Mononuclear cell (primary cell): ENCODE results near the gene ITIH6. TPM values are rescaled to one million over a fixed set of nuclear protein-coding genes. Genes with fewer than 3 reads are reported as not detected.
"Not testable (repeated sequence)": the region's sequence is repeated elsewhere in the genome, so short reads cannot be mapped to it uniquely, and the experiment has no call there.

Experiments used
- H3K27me3 ChIP-seq: 2 replicates; pipeline ENCODE4 v1.6.0; 2011; ENCODE audit warnings: low read length, control low read depth; ENCODE audit not compliant: insufficient read depth
- H3K4me1 ChIP-seq: 2 replicates; pipeline ENCODE4 v1.5.1; 2011; ENCODE audit warnings: mild to moderate bottlenecking, low read length, control low read depth; ENCODE audit not compliant: insufficient read depth
- H3K4me3 ChIP-seq: 2 replicates; pipeline ENCODE4 v1.5.1; 2011; ENCODE audit warnings: mild to moderate bottlenecking, low read length, moderate library complexity
- H3K9me3 ChIP-seq: 2 replicates; pipeline ENCODE4 v1.5.1; 2011; ENCODE audit warnings: low read depth, mild to moderate bottlenecking, control low read depth, low read length
- total RNA-seq: library from RNA; depleted of rRNA; stranded (reverse); fragments of >200 nt; gene quantifications from one replicate; pipeline ENCODE4 v1.2.3, GENCODE V29; 2012

The ITIH6 gene
- total RNA-seq, result not detected

GRCh38 chrX:54798137-54798536, at the start of gene ITIH6:
Gene ITIH6 (minus strand): TSS chrX:54798255. CDS start chrX:54798210, 45 bp downstream.
- Histone ChIP-seq H3K27me3 (no peaks in the 10 kb centered on the region), H3K4me3 (no peak within 1 kb of the TSS), H3K9me3 (no peaks in the 10 kb centered on the region), H3K4me1 (no peaks in the 10 kb centered on the region)

- not testable (repeated sequence) for H3K4me1 ChIP-seq, H3K9me3 ChIP-seq, H3K27me3 ChIP-seq
These were observed 49.6 kb upstream of the ITIH6 start for GRCh38 chrX:54847700-54848099.

GRCh38 chrX:54843050-54843449, 45.0 kb upstream of the ITIH6 start:
- no peaks in the 10 kb centered on the region for H3K4me1 ChIP-seq
- no peak overlapping the region for H3K4me3 ChIP-seq
- H3K27me3 ChIP-seq, result no peaks in the 10 kb centered on the region
- H3K9me3 ChIP-seq, result no peaks in the 10 kb centered on the region

More at GRCh38 chrX:54847700-54848099, 49.6 kb upstream of the ITIH6 start:
- not testable (repeated sequence) for H3K4me3 ChIP-seq

GRCh38 chrX:54842607-54843006, 44.6 kb upstream of the ITIH6 start:
- Histone ChIP-seq H3K4me3 (no peak overlapping the region), H3K27me3 (no peaks in the 10 kb centered on the region), H3K9me3 (no peaks in the 10 kb centered on the region), H3K4me1 (no peaks in the 10 kb centered on the region)

GRCh38 chrX:54841184-54841874, 43.3 kb upstream of the ITIH6 start:
- H3K9me3 ChIP-seq, H3K4me1 ChIP-seq, H3K4me3 ChIP-seq, H3K27me3 ChIP-seq: not testable (repeated sequence)

GRCh38 chrX:54838583-54838982, 40.5 kb upstream of the ITIH6 start:
- no peak overlapping the region for H3K4me3 ChIP-seq
- no peaks in the 10 kb centered on the region for H3K27me3 ChIP-seq
- H3K9me3 ChIP-seq, result no peaks in the 10 kb centered on the region

GRCh38 chrX:54826598-54826997, 28.5 kb upstream of the ITIH6 start:
- H3K4me1 ChIP-seq, result no peaks in the 10 kb centered on the region

More at GRCh38 chrX:54838583-54838982, 40.5 kb upstream of the ITIH6 start:
- H3K4me1 ChIP-seq, result no peaks in the 10 kb centered on the region

GRCh38 chrX:54825716-54826438, 27.8 kb upstream of the ITIH6 start:
- Histone ChIP-seq H3K9me3 (no peaks in the 10 kb centered on the region), H3K4me1 (no peaks in the 10 kb centered on the region), H3K4me3 (no peak overlapping the region), H3K27me3 (no peaks in the 10 kb centered on the region)

More at GRCh38 chrX:54826598-54826997, 28.5 kb upstream of the ITIH6 start:
- no peak overlapping the region for H3K4me3 ChIP-seq
- no peaks in the 10 kb centered on the region for H3K9me3 ChIP-seq
- no peaks in the 10 kb centered on the region for H3K27me3 ChIP-seq

- no peaks in the 10 kb centered on the region for H3K4me1 ChIP-seq
- H3K27me3 ChIP-seq, result no peaks in the 10 kb centered on the region
- no peak overlapping the region for H3K4me3 ChIP-seq
- H3K9me3 ChIP-seq, result no peaks in the 10 kb centered on the region
These were observed 26.7 kb upstream of the ITIH6 start for GRCh38 chrX:54824722-54825121.

- H3K4me1 ChIP-seq, result peaks cover 2% of the 10 kb centered on the region
- no peak overlapping the region for H3K4me3 ChIP-seq
- no peaks in the 10 kb centered on the region for H3K27me3 ChIP-seq
- no peaks in the 10 kb centered on the region for H3K9me3 ChIP-seq
These were observed 26.1 kb upstream of the ITIH6 start for GRCh38 chrX:54824195-54824594.

- peaks cover 3% of the 10 kb centered on the region for H3K4me1 ChIP-seq
- H3K9me3 ChIP-seq, result no peaks in the 10 kb centered on the region
- no peak overlapping the region for H3K4me3 ChIP-seq
- no peaks in the 10 kb centered on the region for H3K27me3 ChIP-seq
These were observed 23.3 kb upstream of the ITIH6 start for GRCh38 chrX:54821310-54821709.

- H3K27me3 ChIP-seq, result no peaks in the 10 kb centered on the region
- no peak overlapping the region for H3K4me3 ChIP-seq
- H3K4me1 ChIP-seq, result peaks cover 3% of the 10 kb centered on the region
- H3K9me3 ChIP-seq, result no peaks in the 10 kb centered on the region
These were observed 22.7 kb upstream of the ITIH6 start for GRCh38 chrX:54820737-54821136.

GRCh38 chrX:54819201-54819600, 21.1 kb upstream of the ITIH6 start:
- Histone ChIP-seq H3K27me3 (no peaks in the 10 kb centered on the region), H3K4me1 (peaks cover 3% of the 10 kb centered on the region), H3K4me3 (no peak overlapping the region), H3K9me3 (no peaks in the 10 kb centered on the region)

GRCh38 chrX:54818221-54818620, 20.2 kb upstream of the ITIH6 start:
- peaks cover 3% of the 10 kb centered on the region for H3K4me1 ChIP-seq
- no peak overlapping the region for H3K4me3 ChIP-seq
- H3K9me3 ChIP-seq, result no peaks in the 10 kb centered on the region
- H3K27me3 ChIP-seq, result no peaks in the 10 kb centered on the region

GRCh38 chrX:54817220-54817820, 19.3 kb upstream of the ITIH6 start:
- H3K9me3 ChIP-seq, result no peaks in the 10 kb centered on the region
- peaks cover 3% of the 10 kb centered on the region for H3K4me1 ChIP-seq
- no peak overlapping the region for H3K4me3 ChIP-seq
- no peaks in the 10 kb centered on the region for H3K27me3 ChIP-seq
